ENCODE results near the gene GLYATL1B.
A peak's percentile ranks its signal among the peaks of the same experiment; 100 is the strongest.
"Not testable (repeated sequence)": the region's sequence is repeated elsewhere in the genome, so short reads cannot be mapped to it uniquely, and the experiment has no call there.

GLYATL1B gene

GRCh38 chr11:59086007-59086406 lies at the start of gene GLYATL1B:
GLYATL1B (plus strand) TSS chr11:59086307; CDS start chr11:59086307, 0 bp downstream.
- not testable (repeated sequence) for DNase-seq (ENCODE audit: low read depth in 2 of 2)

- not testable (repeated sequence) for DNase-seq (ENCODE audit: low read depth in 2 of 2)
Observed at GRCh38 chr11:59036542-59036941, 49.6 kb upstream of the GLYATL1B start.

- DNase-seq (ENCODE audit: low read depth in 2 of 2): not testable (repeated sequence)
Observed at GRCh38 chr11:59037434-59037833, 48.7 kb upstream of the GLYATL1B start.

- DNase-seq (ENCODE audit: low read depth in 2 of 2): no peak
Observed at GRCh38 chr11:59040607-59041006, 45.5 kb upstream of the GLYATL1B start.

- DNase-seq (ENCODE audit: low read depth in 2 of 2): not testable (repeated sequence)
Observed at GRCh38 chr11:59051383-59051782, 34.7 kb upstream of the GLYATL1B start.

- not testable (repeated sequence) for DNase-seq (ENCODE audit: low read depth in 2 of 2)
Observed at GRCh38 chr11:59052355-59052754, 33.8 kb upstream of the GLYATL1B start.

GRCh38 chr11:59053387-59053786 lies 32.7 kb upstream of the GLYATL1B start:
- DNase-seq (ENCODE audit: low read depth in 2 of 2): peak; percentile 51 to 68

GRCh38 chr11:59058120-59059033 lies 27.7 kb upstream of the GLYATL1B start:
- DNase-seq (ENCODE audit: low read depth in 2 of 2): peak; percentile 50 to 59

- not testable (repeated sequence) for DNase-seq (ENCODE audit: low read depth in 2 of 2)
Observed at GRCh38 chr11:59060096-59060495, 26.0 kb upstream of the GLYATL1B start.

- DNase-seq (ENCODE audit: low read depth in 2 of 2): no peak
Observed at GRCh38 chr11:59062602-59063529, 23.2 kb upstream of the GLYATL1B start.

- DNase-seq (ENCODE audit: low read depth in 2 of 2): not testable (repeated sequence)
Observed at GRCh38 chr11:59063996-59064727, 21.9 kb upstream of the GLYATL1B start.

- no peak for DNase-seq (ENCODE audit: low read depth in 2 of 2)
Observed at GRCh38 chr11:59069087-59069486, 17.0 kb upstream of the GLYATL1B start.

GRCh38 chr11:59076876-59077571 lies 9.1 kb upstream of the GLYATL1B start:
- no peak for DNase-seq (ENCODE audit: low read depth in 2 of 2)

GRCh38 chr11:59078435-59078834 lies 7.7 kb upstream of the GLYATL1B start:
- DNase-seq (ENCODE audit: low read depth in 2 of 2): no peak

GRCh38 chr11:59079086-59079485 lies 7.0 kb upstream of the GLYATL1B start:
- DNase-seq (ENCODE audit: low read depth in 2 of 2): no peak

GRCh38 chr11:59080421-59080820 lies 5.7 kb upstream of the GLYATL1B start:
- DNase-seq (ENCODE audit: low read depth in 2 of 2): not testable (repeated sequence)

GRCh38 chr11:59081430-59082020 lies 4.6 kb upstream of the GLYATL1B start:
- not testable (repeated sequence) for DNase-seq (ENCODE audit: low read depth in 2 of 2)

GRCh38 chr11:59088162-59088561 lies 2.1 kb downstream of the GLYATL1B start:
- no peak for DNase-seq (ENCODE audit: low read depth in 2 of 2)

- DNase-seq (ENCODE audit: low read depth in 2 of 2): not testable (repeated sequence)
Observed at GRCh38 chr11:59093576-59093975, 7.5 kb downstream of the GLYATL1B start.

GRCh38 chr11:59095225-59095624 lies 9.1 kb downstream of the GLYATL1B start:
- not testable (repeated sequence) for DNase-seq (ENCODE audit: low read depth in 2 of 2)
